ENCODE results near the gene CEP112.

GRCh38 chr17:65742403-65743307 is 449.3 kb downstream of the CEP112 start:
- TF ChIP-seq EZH2 (IDR thresholded peaks at IDR 0.05; ENCODE audit: borderline replicate concordance, low read depth, low read length, severe bottlenecking) (no peak), CTCF (IDR thresholded peaks at IDR 0.05; ENCODE audit: extremely low read depth in 1 of 2, insufficient read depth in 1 of 2, low read depth in 1 of 2, low read length in 2 of 2) (no peak), MAX (IDR thresholded peaks at IDR 0.05; ENCODE audit: insufficient read depth, insufficient read length) (no peak), MYC (IDR thresholded peaks at IDR 0.05; ENCODE audit: low read depth, low read length) (no peak), JUN (IDR thresholded peaks at IDR 0.05; ENCODE audit: borderline replicate concordance, insufficient read depth, insufficient read length, low read depth) (no peak), POLR2A (IDR thresholded peaks at IDR 0.05; ENCODE audit: low read depth, low read length) (no peak), POLR2AphosphoS5 (IDR thresholded peaks at IDR 0.05; ENCODE audit: insufficient read depth, low read depth, low read length) (no peak)

Measured in endothelial cell of umbilical vein (primary cell).